HEK293 (cell line): ENCODE data around the gene TSHZ2.
"Not testable (repeated sequence)": the region's sequence is repeated elsewhere in the genome, so short reads cannot be mapped to it uniquely, and the experiment has no call there.

Experiments used
- CTCF ChIA-PET: fragments of 350-600 bp; formaldehyde crosslinking; extraction: SDS; loops from one replicate; lab custom pipeline; 2021; ENCODE audit warnings: antibody characterized with exemption; lab: Yijun Ruan, JAX
- POLR2A ChIA-PET: fragments of 300-600 bp; formaldehyde crosslinking; extraction: SDS; loops from one replicate; lab custom pipeline; 2020; ENCODE audit warnings: antibody characterized with exemption, inconsistent platforms; lab: Yijun Ruan, JAX
- H3K27ac ChIP-seq: fragments of 200-500 bp; sonication (Bioruptor generic); 2 replicates; pipeline ENCODE4 v1.5.1; 2014; ENCODE audit warnings: low read depth, low read length, control low read depth, inconsistent platforms; ENCODE audit errors: extremely low read depth
- H3K36me3 ChIP-seq, 2 experiments: fragments of 200-500 bp in 1 of 2; sonication (Bioruptor generic) in 1 of 2; 1 replicate in 1 of 2; 2 replicates in 1 of 2; pipeline ENCODE4 v1.5.1; 2014 to 2017; ENCODE audit warnings: inconsistent platforms in 2 of 2, low read length in 2 of 2; ENCODE audit not compliant: control insufficient read depth in 2 of 2, insufficient read depth in 1 of 2
- H3K4me1 ChIP-seq: fragments of 200-500 bp; sonication (Bioruptor generic); 2 replicates; pipeline ENCODE4 v1.5.1; 2014; ENCODE audit warnings: mild to moderate bottlenecking, low read length, inconsistent platforms; ENCODE audit not compliant: control insufficient read depth, insufficient read depth
- H3K4me3 ChIP-seq: 2 replicates; pipeline ENCODE4 v1.5.1; 2011; ENCODE audit warnings: low read depth, mild to moderate bottlenecking, control low read depth, low read length, moderate library complexity
- H3K9me3 ChIP-seq: fragments of 200-500 bp; sonication (Bioruptor generic); 2 replicates; pipeline ENCODE4 v1.5.1; 2014; ENCODE audit warnings: low read depth, low read length, inconsistent platforms; ENCODE audit not compliant: control insufficient read depth, insufficient read depth
- IKZF3 ChIP-seq: fragments of 450-650 bp; IDR thresholded peaks from 2 replicates; pipeline ENCODE4 v1.5.0; 2018; ENCODE audit warnings: missing biosample characterization, mild to moderate bottlenecking, missing genetic modification characterization, moderate library complexity
- SALL2 ChIP-seq: fragments of 450-650 bp; formaldehyde crosslinking; IDR thresholded peaks from 2 replicates; pipeline ENCODE4 v1.5.0; 2017; ENCODE audit warnings: missing biosample characterization, mild to moderate bottlenecking, missing genetic modification characterization, borderline replicate concordance
- SP2 ChIP-seq: fragments of 450-650 bp; formaldehyde crosslinking; IDR thresholded peaks from 2 replicates; pipeline ENCODE4 v1.5.1; 2016; ENCODE audit warnings: missing biosample characterization, missing genetic modification characterization
- SP3 ChIP-seq: fragments of 450-650 bp; formaldehyde crosslinking; IDR thresholded peaks from 2 replicates; pipeline ENCODE4 v1.5.1; 2016; ENCODE audit warnings: missing biosample characterization, missing genetic modification characterization
- ZBTB8A ChIP-seq: fragments of 450-650 bp; formaldehyde crosslinking; IDR thresholded peaks from 2 replicates; pipeline ENCODE4 v1.5.1; 2016; ENCODE audit warnings: missing biosample characterization, missing genetic modification characterization
- ZFHX2 ChIP-seq: fragments of 450-650 bp; formaldehyde crosslinking; conservative IDR thresholded peaks from 2 replicates; pipeline ENCODE4 v1.5.1; 2016; ENCODE audit warnings: missing biosample characterization, missing genetic modification characterization
- ZFP3 ChIP-seq: fragments of 450-650 bp; formaldehyde crosslinking; IDR thresholded peaks from 2 replicates; pipeline ENCODE4 v1.5.1; 2016; ENCODE audit warnings: low read depth, missing biosample characterization, missing genetic modification characterization
- ZIC2 ChIP-seq: fragments of 450-650 bp; formaldehyde crosslinking; IDR thresholded peaks from 2 replicates; pipeline ENCODE4 v1.5.1; 2016; ENCODE audit warnings: missing biosample characterization, missing genetic modification characterization
- ZNF146 ChIP-seq: fragments of 450-650 bp; formaldehyde crosslinking; IDR thresholded peaks from 2 replicates; pipeline ENCODE4 v1.5.1; 2016; ENCODE audit warnings: missing biosample characterization, missing genetic modification characterization
- ZNF16 ChIP-seq: fragments of 450-650 bp; formaldehyde crosslinking; IDR thresholded peaks from 2 replicates; pipeline ENCODE4 v1.5.1; 2016; ENCODE audit warnings: low read depth, missing biosample characterization, missing genetic modification characterization
- ZNF239 ChIP-seq: fragments of 450-650 bp; formaldehyde crosslinking; IDR thresholded peaks from 2 replicates; pipeline ENCODE4 v1.5.1; 2016; ENCODE audit warnings: missing biosample characterization, missing genetic modification characterization
- ZNF302 ChIP-seq: fragments of 450-650 bp; formaldehyde crosslinking; IDR thresholded peaks from 2 replicates; pipeline ENCODE4 v1.5.1; 2016; ENCODE audit warnings: missing biosample characterization, missing genetic modification characterization, low read depth
- ZNF335 ChIP-seq: fragments of 450-650 bp; formaldehyde crosslinking; conservative IDR thresholded peaks from 2 replicates; pipeline ENCODE4 v1.5.1; 2016; ENCODE audit warnings: missing biosample characterization, missing genetic modification characterization
- ZNF391 ChIP-seq: fragments of 450-650 bp; formaldehyde crosslinking; IDR thresholded peaks from 2 replicates; pipeline ENCODE4 v1.5.1; 2016; ENCODE audit warnings: low read depth, missing biosample characterization, missing genetic modification characterization, borderline replicate concordance
- ZNF558 ChIP-seq: fragments of 450-650 bp; formaldehyde crosslinking; IDR thresholded peaks from 2 replicates; pipeline ENCODE4 v1.5.1; 2016; ENCODE audit warnings: missing biosample characterization, missing genetic modification characterization
- ZNF571 ChIP-seq: fragments of 450-650 bp; formaldehyde crosslinking; IDR thresholded peaks from 2 replicates; pipeline ENCODE4 v1.5.0; 2017; ENCODE audit warnings: missing biosample characterization, missing genetic modification characterization
- ZNF664 ChIP-seq: fragments of 450-650 bp; formaldehyde crosslinking; IDR thresholded peaks from 2 replicates; pipeline ENCODE4 v1.5.1; 2016; ENCODE audit warnings: missing biosample characterization, missing genetic modification characterization
- TF ChIP-seq, protein P1 (sequence below): fragments of 450-650 bp; formaldehyde crosslinking; IDR thresholded peaks from 2 replicates; pipeline ENCODE4 v1.5.1; 2016; ENCODE audit warnings: missing biosample characterization, missing genetic modification characterization
- TF ChIP-seq, protein P2 (sequence below): fragments of 450-650 bp; formaldehyde crosslinking; IDR thresholded peaks from 2 replicates; pipeline ENCODE4 v1.5.1; 2016; ENCODE audit warnings: missing biosample characterization, missing genetic modification characterization
- TF ChIP-seq, protein P3 (sequence below): fragments of 450-650 bp; formaldehyde crosslinking; IDR thresholded peaks from 2 replicates; pipeline ENCODE4 v1.5.1; 2016; ENCODE audit warnings: missing biosample characterization, missing genetic modification characterization

The TSHZ2 gene

DNA sequence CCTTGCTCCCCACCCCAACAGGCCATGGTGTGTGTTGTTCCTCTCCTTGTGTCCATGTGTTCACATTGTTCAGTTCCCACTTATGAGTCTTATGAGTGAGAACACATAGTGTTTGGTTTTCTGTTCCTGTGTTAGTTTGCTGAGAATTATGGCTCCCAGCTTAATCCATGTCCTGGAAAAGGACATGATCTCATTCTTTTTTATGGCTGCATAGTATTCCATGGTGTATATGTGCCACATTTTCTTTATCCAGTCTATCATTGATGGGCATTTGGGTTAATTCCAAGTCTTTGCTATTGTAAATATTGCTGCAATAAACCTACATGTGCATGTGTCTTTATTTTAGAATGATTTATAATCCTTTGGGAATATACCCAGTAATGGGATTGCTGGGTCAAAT, 5.6 kb upstream of the TSHZ2 start:
- H3K4me1 ChIP-seq, POLR2A ChIA-PET, H3K36me3 ChIP-seq, H3K4me3 ChIP-seq, H3K27ac ChIP-seq, H3K9me3 ChIP-seq, CTCF ChIA-PET: not testable (repeated sequence)
- TF ChIP-seq ZNF146 (tag by site-specific recombination): peak; percentile 96

DNA sequence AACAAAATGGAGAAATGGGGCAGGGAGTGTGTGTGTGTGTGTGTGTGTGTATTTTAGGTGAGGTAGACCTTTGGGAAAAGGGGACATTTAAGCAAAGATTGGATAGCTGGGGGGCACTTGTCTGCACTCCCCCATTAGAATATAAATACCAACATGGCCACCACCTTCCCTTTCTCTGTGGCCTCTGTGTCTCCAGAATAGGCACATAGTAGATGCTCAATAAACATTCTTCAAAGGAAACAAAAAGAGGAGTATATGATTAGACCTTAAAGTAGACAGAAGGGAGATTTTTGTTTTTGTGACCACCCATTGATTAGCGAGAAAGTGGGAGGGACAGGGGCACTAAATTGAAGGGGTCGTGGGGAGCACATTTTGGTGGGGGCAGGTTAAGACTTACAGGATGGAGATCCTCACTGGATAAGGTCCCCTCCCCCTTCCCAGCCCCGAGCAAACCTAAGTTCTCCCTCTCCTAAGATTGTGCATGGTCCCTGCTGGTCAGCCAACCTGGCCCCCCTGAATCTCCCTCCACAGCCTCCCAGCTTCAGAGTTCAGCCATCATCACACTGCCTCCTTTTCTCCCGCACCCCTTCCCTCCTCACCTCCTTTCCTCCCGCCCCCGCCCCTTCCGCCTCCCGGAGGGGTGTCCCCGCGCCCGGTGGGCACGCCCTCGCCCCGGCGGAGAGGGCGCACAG, 514 bp upstream of the TSHZ2 start:
- POLR2A ChIA-PET: no interaction called here
- Histone ChIP-seq H3K36me3 (no peaks in the 10 kb centered on the region), H3K4me1 (peaks cover 13% of the 10 kb centered on the region; the same call in 1 of the 2 replicates), H3K4me3 (peak overlapping the region; percentile 56), H3K27ac (no peak overlapping the region), H3K9me3 (no peaks in the 10 kb centered on the region)
- CTCF ChIA-PET: interaction anchor here (0.7 kb wide), 1 partner anchor 221 kb away, joined by 5 read pairs; no protein-coding TSS in a partner anchor
- TF ChIP-seq ZNF571 (no peak), ZNF664 (tag by site-specific recombination) (peak; percentile 98), ZNF16 (no peak), ZBTB8A (peak; percentile 78), ZNF391 (no peak), ZNF558 (no peak), SP2 (tag by site-specific recombination) (peak; percentile 65), SP3 (tag by site-specific recombination) (0 out of 2 replicates have a peak, but pooled peaks have one; percentile 29)
- TF ChIP-seq, protein P1, sequence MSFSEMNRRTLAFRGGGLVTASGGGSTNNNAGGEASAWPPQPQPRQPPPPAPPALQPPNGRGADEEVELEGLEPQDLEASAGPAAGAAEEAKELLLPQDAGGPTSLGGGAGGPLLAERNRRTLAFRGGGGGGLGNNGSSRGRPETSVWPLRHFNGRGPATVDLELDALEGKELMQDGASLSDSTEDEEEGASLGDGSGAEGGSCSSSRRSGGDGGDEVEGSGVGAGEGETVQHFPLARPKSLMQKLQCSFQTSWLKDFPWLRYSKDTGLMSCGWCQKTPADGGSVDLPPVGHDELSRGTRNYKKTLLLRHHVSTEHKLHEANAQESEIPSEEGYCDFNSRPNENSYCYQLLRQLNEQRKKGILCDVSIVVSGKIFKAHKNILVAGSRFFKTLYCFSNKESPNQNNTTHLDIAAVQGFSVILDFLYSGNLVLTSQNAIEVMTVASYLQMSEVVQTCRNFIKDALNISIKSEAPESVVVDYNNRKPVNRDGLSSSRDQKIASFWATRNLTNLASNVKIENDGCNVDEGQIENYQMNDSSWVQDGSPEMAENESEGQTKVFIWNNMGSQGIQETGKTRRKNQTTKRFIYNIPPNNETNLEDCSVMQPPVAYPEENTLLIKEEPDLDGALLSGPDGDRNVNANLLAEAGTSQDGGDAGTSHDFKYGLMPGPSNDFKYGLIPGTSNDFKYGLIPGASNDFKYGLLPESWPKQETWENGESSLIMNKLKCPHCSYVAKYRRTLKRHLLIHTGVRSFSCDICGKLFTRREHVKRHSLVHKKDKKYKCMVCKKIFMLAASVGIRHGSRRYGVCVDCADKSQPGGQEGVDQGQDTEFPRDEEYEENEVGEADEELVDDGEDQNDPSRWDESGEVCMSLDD (tag by site-specific recombination): 0 out of 2 replicates have a peak, but pooled peaks have one; percentile 24
- TF ChIP-seq, all 188 proteins: peak for 5

DNA sequence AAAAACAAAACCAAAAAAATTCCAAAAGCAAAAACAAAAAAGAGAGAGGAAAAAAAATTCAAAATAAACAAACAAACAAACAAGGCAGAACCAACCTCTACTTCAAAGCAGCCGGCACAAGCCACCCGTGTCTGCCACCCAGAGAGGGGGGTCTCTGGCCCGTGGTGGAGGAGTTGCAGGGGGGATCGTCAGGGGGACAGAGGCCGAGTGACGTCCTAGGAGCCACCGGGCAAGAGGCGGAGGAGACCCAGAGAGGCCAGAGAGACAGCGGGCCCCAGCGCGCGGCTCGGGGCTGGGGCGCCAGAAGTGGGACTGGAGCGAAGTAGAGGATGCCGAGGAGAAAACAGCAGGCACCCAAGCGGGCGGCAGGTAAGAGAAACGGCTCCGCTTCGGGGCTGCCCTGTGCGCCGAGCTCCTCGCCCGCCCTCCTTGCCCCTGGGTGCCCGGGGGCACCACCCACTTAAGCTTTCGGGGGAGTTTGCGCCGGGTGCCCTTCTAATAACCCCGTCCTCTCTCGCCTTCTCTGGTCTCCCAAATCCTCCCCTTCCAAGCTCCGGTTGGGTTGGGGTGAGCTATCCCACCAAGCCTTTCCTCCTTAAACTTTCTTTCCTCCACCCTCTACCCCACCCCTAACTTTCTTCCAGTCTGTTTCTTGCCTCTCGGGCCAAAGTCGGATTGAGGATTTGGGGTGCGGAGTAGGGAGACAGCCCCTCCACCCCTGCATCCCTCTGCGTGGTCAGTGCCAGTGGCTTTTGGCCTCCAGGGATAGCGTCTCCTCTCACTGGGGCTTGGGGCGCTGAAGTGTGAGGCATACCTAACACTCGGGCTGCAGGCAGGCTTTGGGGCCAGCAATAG, 1.0 kb downstream of the TSHZ2 start:
- Histone ChIP-seq H3K4me1 (peaks cover 13% of the 10 kb centered on the region; the same call in 1 of the 2 replicates), H3K36me3 (no peaks in the 10 kb centered on the region), H3K27ac (peak overlapping the region; percentile 57; the same call in 1 of the 2 replicates), H3K4me3 (peak overlapping the region; percentile 56), H3K9me3 (no peaks in the 10 kb centered on the region)
- ChIA-PET POLR2A (no interaction called here), CTCF (interaction anchor here (0.6 kb wide), 1 partner anchor 268 kb away, joined by 3 read pairs; no protein-coding TSS in a partner anchor)
- TF ChIP-seq IKZF3 (0 out of 2 replicates have a peak, but pooled peaks have one; percentile 9), ZNF239 (tag by site-specific recombination) (no peak), ZIC2 (peak; percentile 76), ZFP3 (tag by site-specific recombination) (no peak), ZNF335 (peak; percentile 89), ZNF302 (tag by site-specific recombination) (no peak), SALL2 (tag by site-specific recombination) (no peak), ZFHX2 (tag by site-specific recombination) (peak; percentile 32; the same call in 1 of the 2 replicates), SP3 (tag by site-specific recombination) (no peak)
- TF ChIP-seq, protein P2, sequence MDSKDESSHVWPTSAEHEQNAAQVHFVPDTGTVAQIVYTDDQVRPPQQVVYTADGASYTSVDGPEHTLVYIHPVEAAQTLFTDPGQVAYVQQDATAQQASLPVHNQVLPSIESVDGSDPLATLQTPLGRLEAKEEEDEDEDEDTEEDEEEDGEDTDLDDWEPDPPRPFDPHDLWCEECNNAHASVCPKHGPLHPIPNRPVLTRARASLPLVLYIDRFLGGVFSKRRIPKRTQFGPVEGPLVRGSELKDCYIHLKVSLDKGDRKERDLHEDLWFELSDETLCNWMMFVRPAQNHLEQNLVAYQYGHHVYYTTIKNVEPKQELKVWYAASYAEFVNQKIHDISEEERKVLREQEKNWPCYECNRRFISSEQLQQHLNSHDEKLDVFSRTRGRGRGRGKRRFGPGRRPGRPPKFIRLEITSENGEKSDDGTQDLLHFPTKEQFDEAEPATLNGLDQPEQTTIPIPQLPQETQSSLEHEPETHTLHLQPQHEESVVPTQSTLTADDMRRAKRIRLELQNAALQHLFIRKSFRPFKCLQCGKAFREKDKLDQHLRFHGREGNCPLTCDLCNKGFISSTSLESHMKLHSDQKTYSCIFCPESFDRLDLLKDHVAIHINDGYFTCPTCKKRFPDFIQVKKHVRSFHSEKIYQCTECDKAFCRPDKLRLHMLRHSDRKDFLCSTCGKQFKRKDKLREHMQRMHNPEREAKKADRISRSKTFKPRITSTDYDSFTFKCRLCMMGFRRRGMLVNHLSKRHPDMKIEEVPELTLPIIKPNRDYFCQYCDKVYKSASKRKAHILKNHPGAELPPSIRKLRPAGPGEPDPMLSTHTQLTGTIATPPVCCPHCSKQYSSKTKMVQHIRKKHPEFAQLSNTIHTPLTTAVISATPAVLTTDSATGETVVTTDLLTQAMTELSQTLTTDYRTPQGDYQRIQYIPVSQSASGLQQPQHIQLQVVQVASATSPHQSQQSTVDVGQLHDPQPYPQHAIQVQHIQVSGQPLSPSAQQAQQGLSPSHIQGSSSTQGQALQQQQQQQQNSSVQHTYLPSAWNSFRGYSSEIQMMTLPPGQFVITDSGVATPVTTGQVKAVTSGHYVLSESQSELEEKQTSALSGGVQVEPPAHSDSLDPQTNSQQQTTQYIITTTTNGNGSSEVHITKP (tag by site-specific recombination): peak; percentile 95
- TF ChIP-seq, protein P3, sequence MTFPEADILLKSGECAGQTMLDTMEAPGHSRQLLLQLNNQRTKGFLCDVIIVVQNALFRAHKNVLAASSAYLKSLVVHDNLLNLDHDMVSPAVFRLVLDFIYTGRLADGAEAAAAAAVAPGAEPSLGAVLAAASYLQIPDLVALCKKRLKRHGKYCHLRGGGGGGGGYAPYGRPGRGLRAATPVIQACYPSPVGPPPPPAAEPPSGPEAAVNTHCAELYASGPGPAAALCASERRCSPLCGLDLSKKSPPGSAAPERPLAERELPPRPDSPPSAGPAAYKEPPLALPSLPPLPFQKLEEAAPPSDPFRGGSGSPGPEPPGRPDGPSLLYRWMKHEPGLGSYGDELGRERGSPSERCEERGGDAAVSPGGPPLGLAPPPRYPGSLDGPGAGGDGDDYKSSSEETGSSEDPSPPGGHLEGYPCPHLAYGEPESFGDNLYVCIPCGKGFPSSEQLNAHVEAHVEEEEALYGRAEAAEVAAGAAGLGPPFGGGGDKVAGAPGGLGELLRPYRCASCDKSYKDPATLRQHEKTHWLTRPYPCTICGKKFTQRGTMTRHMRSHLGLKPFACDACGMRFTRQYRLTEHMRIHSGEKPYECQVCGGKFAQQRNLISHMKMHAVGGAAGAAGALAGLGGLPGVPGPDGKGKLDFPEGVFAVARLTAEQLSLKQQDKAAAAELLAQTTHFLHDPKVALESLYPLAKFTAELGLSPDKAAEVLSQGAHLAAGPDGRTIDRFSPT (tag by site-specific recombination): peak; percentile 74
